Adrenal gland (tissue), 5 donors: ENCODE measurements around the gene MARCHF6.

Experiments
- CTCF ChIP-seq, 6 experiments: fragments of 450-650 bp in 4 of 6; fragments of 200-600 bp in 2 of 6; sonication (generic) in 1 of 6; IDR thresholded peaks; 1 replicate in 5 of 6; 2 replicates in 1 of 6; pipeline versions ENCODE4 v1.5.1 to v1.8.0; 2016 to 2021; ENCODE audit warnings: antibody characterized with exemption in 6 of 6, mild to moderate bottlenecking in 2 of 6, moderate library complexity in 1 of 6
- POLR2A ChIP-seq, 2 donors: fragments of 450-650 bp; IDR thresholded peaks; one replicate each; pipeline ENCODE4 v1.6.1; 2017; ENCODE audit warnings: antibody characterized with exemption in 2 of 2, mild to moderate bottlenecking in 2 of 2, moderate library complexity in 1 of 2
- donor health status: DM: no; HTN: no; CAD: no.

GRCh38 chr5:10363519-10364185 is 10.2 kb downstream of the MARCHF6 start:
- TF ChIP-seq CTCF (IDR thresholded peaks at IDR 0.05) (no peak), POLR2A (IDR thresholded peaks at IDR 0.05) (no peak)
